Stimulated activated naive B cell treated with anti-CD40 and anti-IgM and Interleukin-4, amounts not matched to agents 10 μg/mL and 1 μg/mL and 100 μg/mL, for 72 hours (primary cell): ENCODE results near the gene TPCN1.

Experiments used
- ATAC-seq, 2 donors: fragments of 150-1000 bp; cut with Tn5 transposase; replicated peaks; 2 replicates each; pipeline ENCODE4 v1.10.0; 2021; ENCODE audit warnings: moderate library complexity in 1 of 2
- DNase-seq: peaks from one replicate; pipeline ENCODE4 v3.0.0; 2021
- H3K27ac Mint-ChIP-seq: one replicate; pipeline ENCODE4 v1.8.0; 2022; ENCODE audit warnings: mild to moderate bottlenecking, mixed read lengths
- H3K27me3 Mint-ChIP-seq, 2 donors: one replicate each; pipeline ENCODE4 v1.8.0; 2022; ENCODE audit warnings: mixed read lengths in 2 of 2
- H3K36me3 Mint-ChIP-seq, 2 donors: one replicate each; pipeline ENCODE4 v1.8.0; 2022; ENCODE audit warnings: mixed read lengths in 2 of 2, mild to moderate bottlenecking in 1 of 2
- H3K4me1 Mint-ChIP-seq, 2 donors: one replicate each; pipeline ENCODE4 v1.8.0; 2022; ENCODE audit warnings: mixed read lengths in 2 of 2, mild to moderate bottlenecking in 1 of 2
- H3K4me3 Mint-ChIP-seq, 2 donors: one replicate each; pipeline ENCODE4 v1.8.0; 2022; ENCODE audit warnings: mild to moderate bottlenecking in 2 of 2, mixed read lengths in 2 of 2, moderate library complexity in 1 of 2
- H3K9me3 Mint-ChIP-seq, 2 donors: one replicate each; pipeline ENCODE4 v1.8.0; 2022; ENCODE audit warnings: mixed read lengths in 2 of 2, mild to moderate bottlenecking in 1 of 2

The TPCN1 gene

DNA sequence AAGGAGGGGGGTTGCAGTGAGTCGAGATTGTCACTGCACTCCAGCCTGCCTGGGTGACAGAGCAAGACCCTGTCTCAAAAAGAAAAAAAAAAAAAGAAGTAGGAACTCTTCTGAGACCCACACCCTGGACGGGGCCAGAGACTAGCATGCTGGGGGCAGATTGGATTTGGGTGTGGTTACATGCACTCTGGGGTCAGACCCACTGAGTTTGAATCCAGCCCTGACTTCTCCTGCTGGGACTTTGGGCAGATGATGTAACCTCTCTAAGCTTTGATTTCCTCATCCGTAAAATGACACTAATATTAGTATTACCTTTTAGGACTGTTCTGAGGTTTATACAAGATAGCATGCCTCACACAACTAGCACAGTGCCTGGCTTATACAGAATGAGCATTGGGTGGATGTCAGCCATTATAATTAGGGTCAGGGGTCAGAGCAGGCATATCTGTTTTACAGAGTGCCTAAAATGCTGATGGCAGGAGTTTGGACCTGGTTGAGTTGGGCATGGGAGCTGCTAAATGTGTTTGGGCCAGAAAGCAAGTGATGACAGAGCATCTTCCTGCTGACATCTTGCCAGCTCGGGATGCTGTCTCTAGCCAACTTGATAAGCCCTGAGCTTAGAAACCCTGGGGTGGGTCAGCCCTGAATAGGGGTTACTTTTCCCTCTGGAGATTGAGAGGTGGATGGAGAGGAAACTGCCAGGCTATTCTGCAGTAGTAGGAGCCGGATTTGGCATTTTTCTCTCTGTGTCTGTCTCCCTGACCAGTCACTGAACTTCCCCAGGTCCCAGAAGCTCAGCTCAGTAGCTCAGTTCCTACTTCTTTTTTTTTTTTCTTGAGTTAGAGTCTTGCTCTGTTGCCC, 15.5 kb downstream of the TPCN1 start:
- Mint-ChIP-seq H3K4me3 (no peak overlapping the region), H3K27ac (peak overlapping the region; percentile 90), H3K4me1 (peaks cover 64 to 97% of the 10 kb centered on the region in 2 donors), H3K36me3 (peaks cover 54 to 87% of the 10 kb centered on the region in 2 donors), H3K9me3 (no peaks in the 10 kb centered on the region), H3K27me3 (no peaks in the 10 kb centered on the region)
- ATAC-seq: no peak
- DNase-seq: no peak

DNA sequence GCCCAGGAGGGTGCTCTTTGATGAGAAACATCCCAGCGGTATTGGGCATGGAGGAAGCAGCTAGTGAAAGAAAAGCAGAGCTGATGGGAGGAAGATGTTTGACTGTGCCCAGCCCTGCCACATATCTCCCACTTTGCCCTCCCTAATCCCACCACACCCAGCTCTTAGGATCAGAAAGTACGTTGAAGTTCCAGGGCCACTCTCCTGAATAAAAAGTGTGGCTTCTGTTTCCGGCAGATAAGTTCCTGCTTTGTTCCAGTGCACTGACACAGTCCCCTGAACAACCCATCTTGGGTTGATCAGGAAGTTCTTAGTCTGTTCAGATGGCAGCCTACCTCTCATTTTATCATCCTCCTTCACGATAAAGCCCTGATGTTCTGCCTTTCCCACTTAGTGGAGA, 16.5 kb downstream of the TPCN1 start:
- peaks cover 56 to 89% of the 10 kb centered on the region in 2 donors for H3K36me3 Mint-ChIP-seq
- peak overlapping the region; percentile 90 for H3K27ac Mint-ChIP-seq
- ATAC-seq (no peak), DNase-seq (no peak)
- peaks cover 56 to 87% of the 10 kb centered on the region in 2 donors for H3K4me1 Mint-ChIP-seq
- H3K4me3 Mint-ChIP-seq: peak overlapping the region in 1 of 2 donors; percentile 8
- no peaks in the 10 kb centered on the region for H3K9me3 Mint-ChIP-seq
- no peaks in the 10 kb centered on the region for H3K27me3 Mint-ChIP-seq

GRCh38 chr12:113238309-113238708, 17.0 kb downstream of the TPCN1 start:
- no peaks in the 10 kb centered on the region for H3K9me3 Mint-ChIP-seq
- no peak for ATAC-seq
- peaks cover 55 to 84% of the 10 kb centered on the region in 2 donors for H3K36me3 Mint-ChIP-seq
- peak overlapping the region; percentile 31 for H3K27ac Mint-ChIP-seq
- no peaks in the 10 kb centered on the region for H3K27me3 Mint-ChIP-seq
- no peak overlapping the region for H3K4me3 Mint-ChIP-seq
- DNase-seq: no peak
- H3K4me1 Mint-ChIP-seq: peaks cover 50 to 81% of the 10 kb centered on the region in 2 donors

DNA sequence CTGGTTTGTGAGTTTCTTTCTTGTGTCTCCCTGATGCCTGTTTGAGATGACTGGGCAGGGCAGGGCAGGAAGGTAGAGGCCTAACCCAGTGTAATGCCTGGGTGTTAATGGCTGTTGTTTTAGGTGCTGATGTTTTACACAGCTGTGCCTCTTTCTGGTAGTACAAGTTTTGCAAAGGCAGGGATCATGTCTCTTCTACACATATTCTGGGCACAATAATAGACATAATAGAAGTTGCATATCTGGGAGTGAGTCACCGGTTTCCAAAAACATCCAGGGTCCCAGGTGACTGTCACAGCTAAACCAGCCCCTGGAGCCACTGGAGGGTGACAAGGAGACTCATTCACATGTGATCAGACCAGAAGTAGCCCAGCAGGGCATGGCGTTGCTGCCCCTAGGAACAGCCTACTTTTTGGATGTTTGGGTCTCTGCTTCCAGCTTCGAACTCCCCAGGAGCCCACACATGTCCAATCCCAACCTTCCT, 18.1 kb downstream of the TPCN1 start:
- Mint-ChIP-seq H3K9me3 (no peaks in the 10 kb centered on the region), H3K36me3 (peaks cover 54 to 81% of the 10 kb centered on the region in 2 donors), H3K27ac (peak overlapping the region; percentile 88), H3K27me3 (no peaks in the 10 kb centered on the region), H3K4me3 (no peak overlapping the region), H3K4me1 (peaks cover 45 to 77% of the 10 kb centered on the region in 2 donors)
- DNase-seq: no peak
- peak; percentile 65 to 77 for ATAC-seq

- DNase-seq (no peak), ATAC-seq (no peak)
- H3K36me3 Mint-ChIP-seq: peaks cover 57 to 82% of the 10 kb centered on the region in 2 donors
- H3K9me3 Mint-ChIP-seq: no peaks in the 10 kb centered on the region
- H3K4me3 Mint-ChIP-seq: no peak overlapping the region
- peaks cover 48 to 77% of the 10 kb centered on the region in 2 donors for H3K4me1 Mint-ChIP-seq
- peak overlapping the region; percentile 88 for H3K27ac Mint-ChIP-seq
- H3K27me3 Mint-ChIP-seq: no peaks in the 10 kb centered on the region
These were observed 18.6 kb downstream of the TPCN1 start for GRCh38 chr12:113239811-113240331.

DNA sequence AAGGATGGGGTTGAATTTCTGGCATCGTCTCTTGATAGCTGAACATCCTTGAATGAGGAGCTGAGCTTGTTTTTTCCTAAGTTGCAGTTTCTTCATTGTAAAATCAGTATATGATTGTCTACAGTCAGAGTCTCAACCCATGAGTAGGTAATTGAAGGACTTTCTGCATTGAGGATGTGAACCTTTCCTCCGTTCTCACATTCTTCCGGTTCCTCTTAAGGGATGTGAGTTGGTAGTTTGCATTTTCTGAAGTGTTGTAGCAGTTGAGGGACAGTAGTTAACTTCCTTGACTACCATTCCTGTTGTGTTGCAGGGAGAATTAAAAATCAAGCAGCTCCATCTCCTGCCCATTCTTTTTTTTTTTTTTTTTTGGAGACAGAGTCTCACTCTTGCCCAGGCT, 19.1 kb downstream of the TPCN1 start:
- DNase-seq: no peak
- peaks cover 56 to 79% of the 10 kb centered on the region in 2 donors for H3K36me3 Mint-ChIP-seq
- no peaks in the 10 kb centered on the region for H3K27me3 Mint-ChIP-seq
- H3K9me3 Mint-ChIP-seq: no peaks in the 10 kb centered on the region
- H3K4me1 Mint-ChIP-seq: peaks cover 45 to 74% of the 10 kb centered on the region in 2 donors
- H3K4me3 Mint-ChIP-seq: no peak overlapping the region
- ATAC-seq: peak; percentile 58 to 73
- H3K27ac Mint-ChIP-seq: peak overlapping the region; percentile 42

DNA sequence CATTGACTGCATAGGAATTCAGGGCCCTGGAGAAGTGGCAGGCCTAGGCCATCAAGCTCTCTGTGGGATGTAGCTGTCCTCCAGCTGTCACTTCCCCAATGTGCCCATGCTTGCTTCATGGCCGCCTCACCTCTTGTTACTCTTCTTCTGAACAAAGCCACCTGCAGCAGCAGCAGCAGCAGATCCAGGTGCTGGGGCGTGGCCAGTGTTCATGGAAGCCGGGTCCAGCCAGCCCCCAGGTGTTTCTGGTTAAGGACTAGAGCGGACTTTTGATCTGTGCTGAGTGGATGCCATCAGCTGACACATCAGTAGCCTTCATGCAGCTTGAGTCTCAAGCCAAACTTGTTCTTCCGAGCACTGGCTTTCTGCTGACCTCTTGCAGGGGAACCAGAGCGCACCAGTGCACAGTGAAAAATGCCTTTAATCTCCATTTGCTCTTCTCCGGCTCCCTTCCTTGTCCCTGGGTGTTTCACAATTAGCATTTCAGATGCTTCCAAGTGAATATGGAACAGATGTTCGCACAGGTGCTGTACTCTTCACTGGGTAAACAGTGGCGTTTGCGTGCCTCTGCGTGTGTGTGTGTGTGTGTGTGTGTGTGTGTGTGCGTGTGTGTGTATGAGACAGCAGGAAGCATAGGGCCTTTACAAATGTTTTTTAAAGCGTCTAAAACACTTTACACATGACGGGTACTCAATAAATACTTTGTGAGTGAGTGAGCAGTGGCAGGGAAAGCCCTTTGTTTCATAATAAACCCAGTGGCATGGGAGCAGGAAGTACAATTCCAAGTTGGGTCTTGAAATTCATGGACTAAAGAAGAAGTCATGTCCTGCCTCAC, 20.1 kb downstream of the TPCN1 start:
- Mint-ChIP-seq H3K27ac (no peak overlapping the region), H3K9me3 (no peaks in the 10 kb centered on the region), H3K4me1 (peaks cover 39 to 73% of the 10 kb centered on the region in 2 donors), H3K36me3 (peaks cover 56 to 77% of the 10 kb centered on the region in 2 donors), H3K4me3 (peak overlapping the region in 1 of 2 donors; percentile 14), H3K27me3 (no peaks in the 10 kb centered on the region)
- ATAC-seq: no peak
- DNase-seq: no peak

GRCh38 chr12:113242026-113242418, 20.8 kb downstream of the TPCN1 start:
- DNase-seq (no peak), ATAC-seq (no peak)
- H3K9me3 Mint-ChIP-seq: no peaks in the 10 kb centered on the region
- no peak overlapping the region for H3K4me3 Mint-ChIP-seq
- peaks cover 60 to 76% of the 10 kb centered on the region in 2 donors for H3K36me3 Mint-ChIP-seq
- H3K4me1 Mint-ChIP-seq: peaks cover 34 to 72% of the 10 kb centered on the region in 2 donors
- no peak overlapping the region for H3K27ac Mint-ChIP-seq
- no peaks in the 10 kb centered on the region for H3K27me3 Mint-ChIP-seq

DNA sequence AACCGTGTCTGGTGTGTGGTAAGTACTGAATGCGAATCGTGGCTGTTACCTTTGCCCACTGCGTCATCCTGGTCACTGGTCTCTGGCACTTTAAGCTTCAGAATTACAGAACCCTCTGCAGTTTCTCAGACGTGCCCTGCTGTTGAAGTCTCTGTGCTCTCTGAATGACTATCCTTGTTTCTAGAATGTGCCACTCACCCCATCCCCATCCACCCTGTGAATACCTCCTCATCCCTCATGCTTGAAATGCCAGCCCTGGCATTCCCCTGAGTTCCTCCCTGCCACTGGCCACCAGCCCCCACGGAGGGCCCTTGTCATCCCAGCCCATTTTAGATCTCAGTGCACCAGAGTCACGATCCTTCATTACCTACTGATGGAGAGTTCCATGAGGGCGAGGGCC, 21.3 kb downstream of the TPCN1 start:
- no peak for ATAC-seq

GRCh38 chr12:113244047-113244460, 22.8 kb downstream of the TPCN1 start:
- Mint-ChIP-seq H3K9me3 (no peaks in the 10 kb centered on the region), H3K4me3 (no peak overlapping the region), H3K27me3 (no peaks in the 10 kb centered on the region), H3K27ac (no peak overlapping the region), H3K4me1 (peaks cover 27 to 65% of the 10 kb centered on the region in 2 donors), H3K36me3 (peaks cover 69 to 81% of the 10 kb centered on the region in 2 donors)
- ATAC-seq: no peak
- no peak for DNase-seq

More for the DNA sequence above, 21.3 kb downstream of the TPCN1 start:
- DNase-seq: no peak
- no peak overlapping the region for H3K4me3 Mint-ChIP-seq
- no peaks in the 10 kb centered on the region for H3K27me3 Mint-ChIP-seq
- H3K4me1 Mint-ChIP-seq: peaks cover 35 to 67% of the 10 kb centered on the region in 2 donors
- H3K27ac Mint-ChIP-seq: no peak overlapping the region
- H3K9me3 Mint-ChIP-seq: no peaks in the 10 kb centered on the region
- H3K36me3 Mint-ChIP-seq: peaks cover 57 to 76% of the 10 kb centered on the region in 2 donors

- no peak overlapping the region for H3K4me3 Mint-ChIP-seq
- no peaks in the 10 kb centered on the region for H3K9me3 Mint-ChIP-seq
- ATAC-seq: no peak
- peak overlapping the region; percentile 2 for H3K27ac Mint-ChIP-seq
- H3K36me3 Mint-ChIP-seq: peaks cover 70 to 80% of the 10 kb centered on the region in 2 donors
- H3K4me1 Mint-ChIP-seq: peaks cover 22 to 64% of the 10 kb centered on the region in 2 donors
- H3K27me3 Mint-ChIP-seq: no peaks in the 10 kb centered on the region
- no peak for DNase-seq
These were observed 23.3 kb downstream of the TPCN1 start for GRCh38 chr12:113244478-113244958.

DNA sequence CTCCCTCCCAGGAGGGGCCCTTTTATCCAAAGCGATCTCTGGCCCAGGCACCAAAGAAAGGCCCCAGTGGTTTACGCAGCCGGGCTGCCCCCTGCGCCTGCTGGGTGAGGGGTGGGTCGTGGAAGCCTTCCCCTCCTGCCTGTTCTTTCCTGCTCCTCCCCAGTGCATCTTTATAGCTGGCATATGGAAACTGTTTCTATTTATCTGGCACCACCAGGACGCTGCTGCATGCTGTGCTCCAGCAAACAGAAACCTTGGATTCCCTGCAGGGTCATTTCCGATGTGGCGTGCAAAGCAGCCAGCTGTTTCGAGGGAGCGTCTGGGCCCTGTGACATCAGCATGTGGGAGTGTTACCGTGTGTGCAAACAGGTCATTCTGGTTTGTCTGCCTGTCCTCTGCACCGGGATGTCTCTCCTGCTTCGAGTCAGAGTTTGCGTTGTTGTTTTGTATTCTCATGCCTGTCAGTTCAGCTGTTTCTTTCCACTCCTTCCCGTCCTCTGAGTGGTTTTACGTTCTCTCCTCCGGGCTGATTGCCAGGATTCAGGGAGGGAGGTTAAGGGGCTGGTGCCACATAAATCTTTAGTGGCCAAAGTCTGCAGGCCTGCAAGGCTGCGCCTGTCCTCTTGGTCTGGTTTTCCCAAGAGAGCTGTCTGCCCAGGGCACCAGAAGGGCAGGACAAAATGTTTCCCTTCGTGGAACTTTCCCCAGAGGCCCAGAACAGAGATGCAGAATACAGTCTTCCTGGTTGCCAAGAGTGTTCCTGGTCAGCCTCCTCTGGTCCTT, 24.6 kb downstream of the TPCN1 start:
- Mint-ChIP-seq H3K9me3 (no peaks in the 10 kb centered on the region), H3K27me3 (no peaks in the 10 kb centered on the region), H3K36me3 (peaks cover 65 to 77% of the 10 kb centered on the region in 2 donors), H3K27ac (peak overlapping the region; percentile 2), H3K4me1 (peaks cover 12 to 50% of the 10 kb centered on the region in 2 donors), H3K4me3 (no peak overlapping the region)
- ATAC-seq (peak in 1 of 2 donors; percentile 27), DNase-seq (no peak)

GRCh38 chr12:113246478-113247122, 25.3 kb downstream of the TPCN1 start:
- Mint-ChIP-seq H3K9me3 (peaks cover 0 to 2% of the 10 kb centered on the region in 2 donors), H3K4me3 (peak overlapping the region in 1 of 2 donors; percentile 35), H3K4me1 (peaks cover 10 to 43% of the 10 kb centered on the region in 2 donors), H3K27me3 (no peaks in the 10 kb centered on the region), H3K36me3 (peaks cover 69 to 76% of the 10 kb centered on the region in 2 donors), H3K27ac (peak overlapping the region; percentile 31)
- ATAC-seq (no peak), DNase-seq (no peak)
